ENCODE measurements around the gene AFTPH.
A peak's percentile ranks its signal among the peaks of the same experiment; 100 is the strongest.

The AFTPH gene

GRCh38 chr2:64593035-64593655, 69.0 kb downstream of the AFTPH start:
- DNase-seq: no peak

- DNase-seq: no peak
Measured at GRCh38 chr2:64594226-64594989, 70.3 kb downstream of the AFTPH start.

DNA sequence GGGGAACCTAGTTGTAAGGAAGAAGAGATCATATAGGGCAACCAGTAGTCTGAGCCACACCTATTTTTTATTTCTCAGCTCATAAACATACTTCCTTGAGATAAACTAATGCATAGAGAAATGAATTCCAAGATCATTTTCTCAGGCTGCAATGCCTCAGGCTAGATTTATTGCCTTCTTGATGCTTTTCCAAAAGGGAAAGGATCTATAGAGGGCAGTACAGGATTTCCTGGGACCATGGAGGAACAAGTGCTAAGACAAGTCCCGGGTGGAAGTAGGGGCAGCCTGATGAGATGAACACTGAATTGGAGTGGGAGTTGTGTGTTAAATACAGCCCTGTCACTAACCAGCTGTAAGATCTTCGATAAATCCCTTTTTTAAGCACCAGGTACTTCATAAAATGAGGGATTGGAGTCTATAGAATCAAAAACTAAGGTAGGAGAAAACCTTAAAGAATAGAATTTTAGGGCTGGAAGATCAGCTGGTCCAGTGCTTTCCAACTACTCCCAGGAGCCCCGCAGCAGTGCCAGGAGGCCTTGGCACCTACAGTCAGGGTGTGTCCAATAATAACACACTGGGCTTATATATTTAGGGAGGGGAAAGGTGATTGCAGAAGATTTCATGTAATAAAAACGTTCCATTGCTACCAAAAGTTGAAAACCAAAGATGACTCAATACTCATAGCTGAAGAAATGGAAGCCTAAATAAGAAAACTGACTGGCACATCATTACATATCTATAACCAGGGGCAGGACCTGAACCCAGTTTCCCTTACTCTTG, 71.5 kb downstream of the AFTPH start:
- peak; percentile 15 for DNase-seq

GRCh38 chr2:64598226-64598625, 74.1 kb downstream of the AFTPH start:
- DNase-seq: no peak

DNA sequence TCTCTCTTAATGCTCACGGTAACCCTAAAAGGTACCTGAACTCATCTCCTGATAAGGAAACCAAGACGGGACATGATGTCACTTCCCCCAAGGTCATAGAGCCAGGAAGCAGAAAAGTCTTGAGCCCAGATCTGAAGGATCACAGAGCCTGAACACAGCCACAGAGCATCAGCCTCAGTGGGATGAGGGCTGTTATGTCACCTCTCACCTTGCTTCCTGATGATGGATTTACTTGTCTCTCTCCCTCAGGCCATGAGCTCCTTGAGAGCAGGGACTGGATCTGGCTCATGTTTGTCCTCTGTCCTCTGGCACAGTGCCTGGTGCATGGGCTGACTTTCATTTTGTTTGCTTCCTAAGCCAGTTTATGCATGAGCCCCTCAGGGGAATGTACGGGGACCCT, 75.3 kb downstream of the AFTPH start:
- no peak for DNase-seq

DNA sequence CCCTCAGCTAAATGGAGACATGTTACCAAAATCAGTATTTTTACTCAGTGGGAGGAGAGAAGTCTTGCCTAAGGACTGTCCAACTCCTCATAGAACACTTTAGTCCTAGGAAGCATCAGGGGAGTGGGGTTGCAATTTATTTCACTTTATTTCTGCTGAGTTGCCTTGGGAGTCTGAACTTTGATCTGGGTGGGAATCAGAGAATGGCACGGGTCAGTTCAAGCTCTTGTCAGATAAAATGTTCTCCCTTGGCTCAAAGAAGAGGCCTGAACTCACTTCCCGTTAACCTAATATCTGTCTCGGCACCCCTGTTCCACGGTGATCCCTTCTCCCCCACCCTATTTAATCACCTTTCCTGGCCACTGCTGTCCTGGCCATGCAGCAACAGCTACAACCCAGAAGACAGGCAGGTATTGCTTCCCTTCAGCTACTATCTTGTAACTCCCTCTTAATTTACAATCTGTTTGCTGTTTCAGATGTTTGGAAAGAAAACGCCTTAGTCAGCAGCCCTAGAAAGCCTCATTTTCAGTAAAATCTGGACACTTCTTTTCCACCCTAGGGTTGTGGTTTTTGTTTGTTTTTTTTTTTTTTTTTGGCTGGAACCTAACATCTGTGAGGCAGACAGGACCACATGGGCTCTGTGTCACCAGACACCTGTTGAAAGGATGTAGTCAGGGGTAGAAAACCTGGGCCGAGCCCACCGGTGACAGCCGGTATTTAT, 77.1 kb downstream of the AFTPH start:
- no peak for DNase-seq

GRCh38 chr2:64601785-64602391, 77.8 kb downstream of the AFTPH start:
- no peak for DNase-seq

DNA sequence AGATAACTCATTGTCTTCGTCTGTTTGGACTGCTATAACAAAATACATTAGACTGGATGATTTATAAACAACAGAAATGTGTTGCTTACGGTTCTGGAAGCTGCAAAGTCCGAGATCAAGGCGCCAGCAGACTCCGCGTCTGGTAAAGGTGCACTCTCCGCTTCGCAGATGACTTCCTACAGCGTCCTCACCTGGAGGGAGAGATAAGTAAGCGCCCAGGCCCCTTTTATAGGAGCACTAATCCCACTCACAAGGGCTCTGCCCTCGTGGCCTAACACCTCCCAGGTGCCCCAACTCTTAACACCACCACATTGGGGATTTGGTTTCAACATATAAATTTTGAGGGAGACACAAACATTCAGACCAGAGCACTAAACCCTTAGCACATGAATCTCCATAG, 78.3 kb downstream of the AFTPH start:
- DNase-seq: no peak

GRCh38 chr2:64604155-64604554, 80.0 kb downstream of the AFTPH start:
- DNase-seq: no peak

GRCh38 chr2:64605026-64605471, 80.9 kb downstream of the AFTPH start:
- DNase-seq: no peak

- DNase-seq: no peak
Measured at GRCh38 chr2:64605991-64606478, 81.9 kb downstream of the AFTPH start.

DNA sequence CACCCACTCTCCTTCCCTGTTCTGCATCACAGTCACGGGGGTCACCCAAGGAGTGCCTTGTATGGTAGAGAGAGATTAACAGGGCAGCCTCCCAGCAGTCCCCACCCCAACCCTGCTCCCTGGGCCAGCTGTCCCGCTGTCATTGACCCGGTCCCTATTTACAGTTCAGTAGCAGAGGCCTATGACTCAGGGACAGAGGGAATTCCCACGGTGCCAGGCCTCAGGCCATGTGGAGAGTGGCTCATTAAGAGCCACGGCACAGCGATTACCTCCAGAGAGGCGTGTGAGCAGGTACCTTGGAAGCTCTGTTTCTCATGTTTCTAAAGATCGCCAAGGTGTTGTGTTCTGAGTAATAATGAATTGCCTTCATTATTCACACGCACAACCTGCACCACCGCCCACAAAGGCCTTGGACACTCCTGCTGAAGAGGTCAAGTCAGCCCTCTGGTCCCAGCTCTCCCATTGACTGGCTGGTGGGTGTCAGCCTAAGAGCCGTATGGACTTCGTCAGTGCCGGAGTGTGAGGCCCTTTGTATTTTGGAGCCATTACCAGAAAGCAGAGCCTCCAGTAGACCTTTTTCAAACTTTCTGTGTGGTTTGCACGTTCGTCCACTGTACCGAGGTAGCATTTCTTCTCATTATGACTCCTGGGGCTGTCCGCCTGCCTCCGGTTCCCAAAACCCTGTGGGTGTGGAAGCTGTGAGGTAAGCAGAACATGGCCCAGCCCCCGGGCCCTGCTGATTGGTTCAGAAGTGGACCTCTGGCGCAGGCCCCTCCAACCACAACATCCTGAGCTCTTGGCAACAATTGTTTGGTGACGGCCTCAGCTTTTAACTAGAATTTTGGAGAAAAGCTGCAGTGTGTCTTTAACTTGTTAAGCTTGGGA, 82.6 kb downstream of the AFTPH start:
- no peak for DNase-seq

- DNase-seq: no peak
Measured at GRCh38 chr2:64607381-64608304, 83.5 kb downstream of the AFTPH start.

- DNase-seq: no peak
Measured at GRCh38 chr2:64608867-64609226, 84.7 kb downstream of the AFTPH start.

GRCh38 chr2:64609227-64609941, 85.3 kb downstream of the AFTPH start:
- DNase-seq: no peak

- DNase-seq: no peak
Measured at GRCh38 chr2:64609942-64610281, 85.8 kb downstream of the AFTPH start.

GRCh38 chr2:64610316-64610855, 86.3 kb downstream of the AFTPH start:
- DNase-seq: no peak

DNA sequence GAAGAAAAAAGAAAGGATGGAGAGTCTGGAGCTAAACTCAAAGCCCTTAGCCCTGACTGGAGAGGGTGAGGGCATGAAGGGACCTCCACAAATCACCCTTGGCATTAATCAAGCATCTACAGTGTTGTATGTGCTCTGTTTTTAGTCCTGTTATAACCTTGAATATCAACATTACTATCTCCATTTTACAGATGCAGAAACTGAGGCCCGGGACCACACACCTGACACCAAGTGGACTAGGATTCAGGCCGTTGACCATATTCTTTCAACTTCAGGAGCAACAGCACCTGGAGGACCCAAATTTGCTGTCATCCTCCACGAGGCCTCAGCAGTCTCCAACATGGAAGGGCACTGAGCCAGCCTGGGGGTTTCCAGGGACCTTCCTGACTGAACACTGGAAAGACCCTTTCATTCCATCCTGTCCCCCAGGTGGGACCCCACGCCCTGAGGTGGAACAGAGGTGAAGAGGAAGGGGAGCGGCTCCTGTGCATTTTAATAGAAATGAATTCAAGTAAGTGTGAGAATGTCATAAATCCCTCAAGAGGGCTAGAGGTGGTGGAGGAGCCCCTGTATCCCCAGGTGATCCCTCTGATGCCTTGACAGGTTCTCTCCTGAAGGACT, 88.6 kb downstream of the AFTPH start:
- no peak for DNase-seq

GRCh38 chr2:64613276-64613675, 89.1 kb downstream of the AFTPH start:
- no peak for DNase-seq
